SK-N-MC (cell line): Measurements from ENCODE around the gene SELENOW.

Source experiments
- EZH2 ChIP-seq: fragments of 200-600 bp; sonication (generic); IDR thresholded peaks from one replicate; pipeline ENCODE4 v1.6.1; 2017; ENCODE audit warnings: antibody characterized with exemption
- POLR2AphosphoS5 ChIP-seq: IDR thresholded peaks from 2 replicates; pipeline ENCODE4 v1.6.1; 2012; ENCODE audit warnings: mild to moderate bottlenecking, low read depth, low read length, borderline replicate concordance

GRCh38 chr19:47742634-47743033 lies 35.9 kb upstream of the SELENOW start:
- TF ChIP-seq POLR2AphosphoS5 (no peak), EZH2 (no peak)
